Liver (tissue), 9 donors: ENCODE results near the gene SUN2. TPM values are rescaled to one million over a fixed set of nuclear protein-coding genes. Genes with fewer than 3 reads are reported as not detected.

Experiments used
- DNase-seq: peaks from one replicate; pipeline ENCODE4 v3.0.0-alpha.2; 2017; ENCODE audit warnings: low spot score
- H3K27ac ChIP-seq, 2 donors: one replicate each; pipeline ENCODE4 v1.7.0; 2013; ENCODE audit warnings: inconsistent platforms in 2 of 2, low read length in 2 of 2, control low read depth in 1 of 2, low read depth in 1 of 2, mild to moderate bottlenecking in 1 of 2
- H3K27me3 ChIP-seq, 4 donors: one replicate each; pipeline versions ENCODE4 v1.6.1 to v1.7.0; 2013; ENCODE audit warnings: low read length in 3 of 4, inconsistent platforms in 1 of 4, mild to moderate bottlenecking in 1 of 4, moderate library complexity in 1 of 4; ENCODE audit not compliant: control insufficient read depth in 4 of 4, insufficient read depth in 4 of 4
- H3K36me3 ChIP-seq, 4 donors: one replicate each; pipeline versions ENCODE4 v1.6.1 to v1.7.0; 2013; ENCODE audit warnings: low read length in 3 of 4, mild to moderate bottlenecking in 3 of 4, low read depth in 1 of 4, moderate library complexity in 1 of 4; ENCODE audit not compliant: control insufficient read depth in 4 of 4, insufficient read depth in 3 of 4
- H3K4me1 ChIP-seq, 4 donors: one replicate each; pipeline versions ENCODE4 v1.6.1 to v1.7.0; 2013; ENCODE audit warnings: low read length in 3 of 4, mild to moderate bottlenecking in 3 of 4, moderate library complexity in 1 of 4; ENCODE audit not compliant: control insufficient read depth in 4 of 4, insufficient read depth in 4 of 4
- H3K4me3 ChIP-seq, 3 donors: one replicate each; pipeline versions ENCODE4 v1.6.1 to v1.7.0; 2013; ENCODE audit warnings: low read length in 3 of 3, control low read depth in 1 of 3, low read depth in 1 of 3, mild to moderate bottlenecking in 1 of 3
- H3K9ac ChIP-seq, 2 donors: one replicate each; pipeline ENCODE4 v1.7.0; 2013; ENCODE audit warnings: low read length in 2 of 2, mild to moderate bottlenecking in 2 of 2, moderate library complexity in 2 of 2, control low read depth in 1 of 2, low read depth in 1 of 2
- H3K9me3 ChIP-seq, 4 donors: one replicate each; pipeline versions ENCODE4 v1.6.1 to v1.7.0; 2013; ENCODE audit warnings: low read length in 3 of 4; ENCODE audit not compliant: control insufficient read depth in 4 of 4
- ATF3 ChIP-seq: IDR thresholded peaks from 2 replicates; pipeline ENCODE4 v1.6.1; 2016; ENCODE audit warnings: antibody characterized with exemption
- CTCF ChIP-seq: fragments of 150-350 bp; IDR thresholded peaks from 2 replicates; pipeline ENCODE4 v1.5.1; 2017; ENCODE audit warnings: improper control_type of control experiment, low read depth, low read length; ENCODE audit not compliant: missing input control
- EGR1 ChIP-seq, 2 donors: IDR thresholded peaks; 2 replicates each; pipeline ENCODE4 v1.6.1; 2016 to 2018; ENCODE audit warnings: antibody characterized with exemption in 2 of 2, low read depth in 2 of 2
- FOXA1 ChIP-seq: IDR thresholded peaks from 2 replicates; pipeline ENCODE4 v1.6.1; 2016; ENCODE audit warnings: antibody characterized with exemption
- FOXA2 ChIP-seq: IDR thresholded peaks from 2 replicates; pipeline ENCODE4 v1.6.1; 2016; ENCODE audit warnings: antibody characterized with exemption
- GABPA ChIP-seq, 2 donors: IDR thresholded peaks in 1 of 2; conservative IDR thresholded peaks in 1 of 2; 2 replicates each; pipeline ENCODE4 v1.6.1; 2016; ENCODE audit warnings: antibody characterized with exemption in 2 of 2, mild to moderate bottlenecking in 1 of 2, moderate library complexity in 1 of 2
- HNF4G ChIP-seq: IDR thresholded peaks from 2 replicates; pipeline ENCODE4 v1.6.1; 2016; ENCODE audit warnings: antibody characterized with exemption
- JUND ChIP-seq, 2 donors: IDR thresholded peaks; 2 replicates each; pipeline ENCODE4 v1.6.1; 2016; ENCODE audit warnings: antibody characterized with exemption in 2 of 2
- MAX ChIP-seq: IDR thresholded peaks from 2 replicates; pipeline ENCODE4 v1.6.1; 2016; ENCODE audit warnings: antibody characterized with exemption
- NR2F2 ChIP-seq: IDR thresholded peaks from 2 replicates; pipeline ENCODE4 v1.6.1; 2016; ENCODE audit warnings: antibody characterized with exemption
- RAD21 ChIP-seq, 2 donors: IDR thresholded peaks; 2 replicates each; pipeline ENCODE4 v1.6.1; 2016; ENCODE audit warnings: antibody characterized with exemption in 2 of 2, mild to moderate bottlenecking in 2 of 2
- REST ChIP-seq: IDR thresholded peaks from 2 replicates; pipeline ENCODE4 v1.6.1; 2016; ENCODE audit warnings: antibody characterized with exemption, mild to moderate bottlenecking
- RXRA ChIP-seq, 2 donors: IDR thresholded peaks; 2 replicates each; pipeline ENCODE4 v1.6.1; 2017 to 2018; ENCODE audit warnings: antibody characterized with exemption in 2 of 2, mild to moderate bottlenecking in 1 of 2
- SP1 ChIP-seq: IDR thresholded peaks from 2 replicates; pipeline ENCODE4 v1.6.1; 2018; ENCODE audit warnings: antibody characterized with exemption, mild to moderate bottlenecking
- TAF1 ChIP-seq: conservative IDR thresholded peaks from 2 replicates; pipeline ENCODE4 v1.6.1; 2016; ENCODE audit warnings: antibody characterized with exemption, mild to moderate bottlenecking
- YY1 ChIP-seq: IDR thresholded peaks from 2 replicates; pipeline ENCODE4 v1.6.1; 2016; ENCODE audit warnings: antibody characterized with exemption, mild to moderate bottlenecking
- ZBTB33 ChIP-seq: IDR thresholded peaks from 2 replicates; pipeline ENCODE4 v1.6.1; 2016; ENCODE audit warnings: antibody characterized with exemption
- WGBS: extraction: QIAGEN DNeasy Blood & Tissue Kit; methylation state at CpG from one replicate; pipeline ENCODE4 v1.1.7; 2013; 5-methylcytosine and 5-hydroxymethylcytosine counted together
- polyA plus RNA-seq, 2 donors: library from polyadenylated mRNA; stranded (reverse) in 1 of 2; unstranded in 1 of 2; fragments of 200-250 nt in 1 of 2; fragments of >200 nt in 1 of 2; fragmentation: Nextera tagmentation in 1 of 2; extraction: Ambion mirVana in 1 of 2; gene quantifications; one replicate each; pipeline versions ENCODE4 v1.2.1 to v1.2.3, GENCODE V29; 2013 to 2015
- total RNA-seq, 2 donors: library from RNA; depleted of rRNA; stranded (reverse); fragments of >200 nt; gene quantifications; one replicate each; pipeline ENCODE4 v1.2.3, GENCODE V29; 2014
- donor health status: healthy.
- donor health status: healthy.
- donor health status: healthy.
- donor health status: healthy.
- donor health status: healthy.

SUN2 gene
- total and polyA plus RNA-seq, 4 donors: 13.1 to 170 (median 81.5) TPM

GRCh38 chr22:38728871-38729796 lies 26.7 kb downstream of the SUN2 start:
- WGBS: 96% methylated on average over 18 of the region's 18 CpGs
- TF ChIP-seq YY1: no peak
- no peak for TF ChIP-seq NR2F2
- no peak for TF ChIP-seq CTCF
- no peak for TF ChIP-seq TAF1
- TF ChIP-seq HNF4G: no peak
- TF ChIP-seq REST: no peak
- no peak for TF ChIP-seq RAD21 (IDR thresholded peaks at IDR 0.05)
- TF ChIP-seq JUND (IDR thresholded peaks at IDR 0.05): no peak
- TF ChIP-seq GABPA (IDR thresholded peaks at IDR 0.05 in 1 of 2, conservative IDR thresholded peaks at IDR 0.05 in 1 of 2): no peak
- no peak for TF ChIP-seq SP1
- H3K36me3 ChIP-seq: peaks cover 31 to 73% (median 52%) of the 10 kb centered on the region in 4 donors
- no peak overlapping the region for H3K9ac ChIP-seq
- H3K4me1 ChIP-seq: peaks cover 18 to 34% (median 28%) of the 10 kb centered on the region in 4 donors
- no peak overlapping the region for H3K4me3 ChIP-seq
- no peaks in the 10 kb centered on the region for H3K27me3 ChIP-seq
- DNase-seq: no peak
- H3K9me3 ChIP-seq: no peaks in the 10 kb centered on the region
- H3K27ac ChIP-seq: no peak overlapping the region

GRCh38 chr22:38727530-38728451 lies 28.0 kb downstream of the SUN2 start:
- Histone ChIP-seq H3K9ac (no peak overlapping the region), H3K36me3 (peaks cover 30 to 86% (median 64%) of the 10 kb centered on the region in 4 donors), H3K4me3 (no peak overlapping the region), H3K27ac (no peak overlapping the region), H3K9me3 (no peaks in the 10 kb centered on the region), H3K4me1 (peaks cover 10 to 20% (median 15%) of the 10 kb centered on the region in 4 donors), H3K27me3 (no peaks in the 10 kb centered on the region)
- DNase-seq: no peak
- WGBS: 96% methylated on average over 15 of the region's 15 CpGs
- TF ChIP-seq RXRA (IDR thresholded peaks at IDR 0.05): no peak
- TF ChIP-seq ATF3: no peak
- TF ChIP-seq GABPA (IDR thresholded peaks at IDR 0.05 in 1 of 2, conservative IDR thresholded peaks at IDR 0.05 in 1 of 2): no peak
- TF ChIP-seq MAX: no peak
- TF ChIP-seq EGR1 (IDR thresholded peaks at IDR 0.05; ENCODE audit: low read depth in 2 of 2): no peak
- no peak for TF ChIP-seq HNF4G
- no peak for TF ChIP-seq TAF1
- TF ChIP-seq REST: no peak
- TF ChIP-seq SP1: no peak
- no peak for TF ChIP-seq YY1
- no peak for TF ChIP-seq FOXA2
- TF ChIP-seq JUND (IDR thresholded peaks at IDR 0.05): no peak
- TF ChIP-seq ZBTB33: no peak
- TF ChIP-seq RAD21 (IDR thresholded peaks at IDR 0.05): no peak
- no peak for TF ChIP-seq FOXA1
- no peak for TF ChIP-seq NR2F2
